HCT116 (cell line): ENCODE measurements around the gene DMKN. TPM values are rescaled to one million over a fixed set of nuclear protein-coding genes. Genes with fewer than 3 reads are reported as not detected.

ENCODE experiments used
- ATAC-seq: fragments of 200-7000 bp; cut with Tn5 transposase; 2 replicates; pipeline ENCODE4 v1.9.1; 2020; ENCODE audit warnings: mild to moderate bottlenecking, moderate library complexity
- BruUV-seq: library from RNA; stranded (reverse); fragments of 400-500 nt; replicated peaks from 2 replicates; lab custom pipeline; 2021; lab: Mats Ljungman, UMichigan
- CTCF ChIA-PET: fragments of 300-600 bp; sonication (Branson Sonifier 250); formaldehyde crosslinking; loops from one replicate; lab custom pipeline; 2021; ENCODE audit warnings: antibody characterized with exemption; lab: Charles Lee
- POLR2A ChIA-PET: fragments of 300-600, 350-600 bp; sonication (Branson Sonifier 250); formaldehyde crosslinking; loops from one replicate; lab custom pipeline; 2021; ENCODE audit warnings: antibody characterized with exemption; lab: Charles Lee
- RAD21 ChIA-PET, 2 experiments: fragments of 300-600 bp; sonication (Branson Sonifier 250); formaldehyde crosslinking; loops; one replicate each; lab custom pipeline; 2023; ENCODE audit warnings: low total read pairs in 2 of 2; ENCODE audit not compliant: uncharacterized antibody in 2 of 2, unreplicated experiment in 2 of 2, low non-redundant PET in 1 of 2; lab: Charles Lee
- DNase-seq: peaks from one replicate; pipeline ENCODE4 v3.0.0-alpha.2; 2010; ENCODE audit warnings: low read depth, low spot score
- H2AFZ ChIP-seq: fragments of 200-600 bp; shearing (Covaris generic), sonication (generic); 2 replicates; pipeline ENCODE4 v1.6.1; 2017; ENCODE audit warnings: low read depth, mixed run types, mixed read lengths, antibody characterized with exemption, low read length; ENCODE audit not compliant: poor library complexity, severe bottlenecking
- H3K27ac ChIP-seq: 2 replicates; pipeline ENCODE4 v1.5.1; 2012; ENCODE audit warnings: low read depth, low read length
- H3K27me3 ChIP-seq: fragments of 200-600 bp; sonication (generic); 2 replicates; pipeline ENCODE4 v1.6.1; 2016; ENCODE audit warnings: mixed run types, low read length, mixed read lengths; ENCODE audit not compliant: insufficient read depth
- H3K36me3 ChIP-seq, 2 experiments: fragments of 200-500 bp in 1 of 2; fragments of 200-600 bp in 1 of 2; sonication (Bioruptor generic) in 1 of 2; sonication (generic) in 1 of 2; 2 replicates each; pipeline versions ENCODE4 v1.5.1 to v1.6.1; 2014 to 2016; ENCODE audit warnings: low read length in 2 of 2, inconsistent platforms in 1 of 2, mixed read lengths in 1 of 2, mixed run types in 1 of 2; ENCODE audit not compliant: insufficient read depth in 2 of 2, control insufficient read depth in 1 of 2
- H3K4me1 ChIP-seq, 2 experiments: fragments of 200-600 bp in 1 of 2; sonication (generic) in 1 of 2; 2 replicates each; pipeline versions ENCODE4 v1.5.1 to v1.6.1; 2012 to 2017; ENCODE audit warnings: low read length in 2 of 2, inconsistent platforms in 1 of 2, mild to moderate bottlenecking in 1 of 2, mixed read lengths in 1 of 2, mixed run types in 1 of 2, moderate library complexity in 1 of 2; ENCODE audit not compliant: insufficient read depth in 2 of 2, control insufficient read depth in 1 of 2
- H3K4me2 ChIP-seq: fragments of 200-600 bp; sonication (generic); 2 replicates; pipeline ENCODE4 v1.6.1; 2017; ENCODE audit warnings: mixed run types, low read length, mixed read lengths
- H3K4me3 ChIP-seq, 2 experiments: fragments of 200-600 bp in 1 of 2; sonication (generic) in 1 of 2; replicated peaks in 1 of 2; 2 replicates each; pipeline ENCODE4 v1.5.1; 2011 to 2016; ENCODE audit warnings: low read length in 2 of 2, control low read depth in 1 of 2, low read depth in 1 of 2, mild to moderate bottlenecking in 1 of 2, mixed read lengths in 1 of 2, mixed run types in 1 of 2
- H3K79me2 ChIP-seq: fragments of 200-600 bp; sonication (generic); 2 replicates; pipeline ENCODE4 v1.6.1; 2017; ENCODE audit warnings: mild to moderate bottlenecking, mixed run types, low read length, moderate library complexity, mixed read lengths; ENCODE audit not compliant: insufficient read depth
- H3K9ac ChIP-seq: fragments of 200-600 bp; sonication (generic); 2 replicates; pipeline ENCODE4 v1.6.1; 2016; ENCODE audit warnings: low read length, mixed read lengths
- H3K9me2 ChIP-seq: fragments of 200-600 bp; sonication (generic), shearing (Covaris generic); 2 replicates; pipeline ENCODE4 v1.6.1; 2017; ENCODE audit warnings: mixed run types, mild to moderate bottlenecking, moderate library complexity; ENCODE audit not compliant: insufficient read depth
- H3K9me3 ChIP-seq, 2 experiments: fragments of 200-500 bp in 1 of 2; fragments of 200-600 bp in 1 of 2; sonication (Bioruptor generic) in 1 of 2; sonication (generic) in 1 of 2; 2 replicates each; pipeline ENCODE4 v1.6.1; 2014 to 2017; ENCODE audit warnings: low read length in 2 of 2, mixed read lengths in 2 of 2, inconsistent platforms in 1 of 2, low read depth in 1 of 2, mild to moderate bottlenecking in 1 of 2, mixed run types in 1 of 2, moderate library complexity in 1 of 2; ENCODE audit not compliant: control insufficient read depth in 1 of 2, insufficient read depth in 1 of 2
- H4K20me1 ChIP-seq: fragments of 200-600 bp; sonication (generic), shearing (Covaris generic); 2 replicates; pipeline ENCODE4 v1.6.1; 2017; ENCODE audit warnings: mixed run types, mild to moderate bottlenecking, moderate library complexity; ENCODE audit not compliant: insufficient read depth
- EGR1 ChIP-seq: IDR thresholded peaks from 2 replicates; pipeline ENCODE4 v1.6.1; 2012; ENCODE audit warnings: low read depth
- ELF1 ChIP-seq: IDR thresholded peaks from 2 replicates; pipeline ENCODE4 v1.6.1; 2012; ENCODE audit warnings: low read depth, borderline replicate concordance
- JUND ChIP-seq: IDR thresholded peaks from 2 replicates; pipeline ENCODE4 v1.6.1; 2012
- POLR2AphosphoS5 ChIP-seq: IDR thresholded peaks from 2 replicates; pipeline ENCODE4 v1.6.1; 2011; ENCODE audit warnings: mild to moderate bottlenecking, low read depth, low read length, moderate library complexity
- RAD21 ChIP-seq: IDR thresholded peaks from 2 replicates; pipeline ENCODE4 v1.6.1; 2012; ENCODE audit warnings: low read depth, mild to moderate bottlenecking
- SP1 ChIP-seq: IDR thresholded peaks from 2 replicates; pipeline ENCODE4 v1.6.1; 2012; ENCODE audit warnings: low read depth
- YY1 ChIP-seq: IDR thresholded peaks from 2 replicates; pipeline ENCODE4 v1.6.1; 2011; ENCODE audit warnings: low read length, low read depth, moderate library complexity, mild to moderate bottlenecking; ENCODE audit not compliant: insufficient replicate concordance; ENCODE audit errors: extremely low read depth
- ZFX ChIP-seq: fragments of 450-650 bp; IDR thresholded peaks from 2 replicates; pipeline ENCODE4 v1.6.1; 2017
- intact Hi-C: fragments of 100-400 bp; cut with micrococcal nuclease; formaldehyde crosslinking; loops from 2 replicates; pipeline ENCODE4 v1.10.0; 2022
- total RNA-seq: library from RNA; stranded (reverse); gene quantifications from one replicate; pipeline ENCODE4 v1.2.1, GENCODE V29; 2021; ENCODE audit not compliant: unreplicated experiment
- TF ChIP-seq, protein P1 (sequence below): IDR thresholded peaks from 2 replicates; pipeline ENCODE4 v1.6.1; 2012
- TF ChIP-seq, protein P2 (sequence below), 3 experiments: fragments of 200-600 bp in 1 of 3; sonication (generic) in 1 of 3; IDR thresholded peaks in 2 of 3; conservative IDR thresholded peaks in 1 of 3; 2 replicates each; pipeline ENCODE4 v1.5.1; 2012 to 2017; ENCODE audit warnings: low read depth in 2 of 3, low read length in 2 of 3, antibody characterized with exemption in 1 of 3, borderline replicate concordance in 1 of 3, control low read depth in 1 of 3, mild to moderate bottlenecking in 1 of 3, mixed read lengths in 1 of 3, mixed run types in 1 of 3, moderate library complexity in 1 of 3; ENCODE audit not compliant: insufficient read depth in 1 of 3

DMKN gene
- total RNA-seq, 1 experiment from 2014 or later = 246 TPM

DNA sequence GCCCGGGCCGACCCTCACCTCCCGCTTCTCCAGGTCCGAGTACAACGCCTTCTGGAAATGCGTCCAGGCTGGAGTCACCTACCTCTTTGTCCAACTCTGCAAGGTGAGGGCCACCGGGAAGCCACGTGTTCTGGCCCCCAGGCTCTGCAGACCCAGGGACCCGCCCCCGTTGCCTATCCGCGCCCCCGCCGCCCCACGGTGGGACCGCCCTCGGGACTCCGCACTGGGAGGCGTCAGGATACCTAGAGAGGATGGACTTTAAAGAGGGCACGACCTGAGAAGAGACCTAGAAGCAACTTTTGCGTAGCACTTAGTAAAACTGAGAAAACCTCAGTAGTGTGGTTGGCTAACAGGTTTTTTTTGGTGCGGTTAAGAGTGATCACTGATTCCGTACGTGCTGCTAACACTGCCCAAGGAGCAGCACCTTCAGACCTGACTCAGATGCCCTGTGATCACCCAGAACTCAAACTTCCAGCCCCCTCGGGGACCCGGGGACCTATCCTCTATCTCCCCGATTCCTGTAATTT lies 32.5 kb upstream of the DMKN start:
- H3K9me2 ChIP-seq = no peaks in the 10 kb centered on the region
- peak overlapping the region; percentile 98 for H3K4me2 ChIP-seq
- peaks cover 8 to 36% of the 10 kb centered on the region in 2 experiments; a peak in 3 of 4 replicates for H3K36me3 ChIP-seq
- H3K27ac ChIP-seq = peak overlapping the region; percentile 89
- H3K9me3 ChIP-seq = no peaks in the 10 kb centered on the region
- no TSS peak for BruUV-seq
- intact Hi-C loops = loop anchor here (1.0 to 10.0 kb wide), 2 partner anchors 36 to 389 kb away; partner anchors contain the start of gene LRFN3
- no peaks in the 10 kb centered on the region for H4K20me1 ChIP-seq
- H3K9ac ChIP-seq = peak overlapping the region; percentile 100
- H3K27me3 ChIP-seq = no peaks in the 10 kb centered on the region
- no peak for DNase-seq
- no peak for TF ChIP-seq SP1
- no peak for TF ChIP-seq YY1
- no peak for TF ChIP-seq RAD21
- TF ChIP-seq ELF1 = no peak
- TF ChIP-seq, protein P1, sequence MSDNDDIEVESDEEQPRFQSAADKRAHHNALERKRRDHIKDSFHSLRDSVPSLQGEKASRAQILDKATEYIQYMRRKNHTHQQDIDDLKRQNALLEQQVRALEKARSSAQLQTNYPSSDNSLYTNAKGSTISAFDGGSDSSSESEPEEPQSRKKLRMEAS = peak; percentile 2; the same call in 1 of the 2 replicates
- TF ChIP-seq, protein P2, sequence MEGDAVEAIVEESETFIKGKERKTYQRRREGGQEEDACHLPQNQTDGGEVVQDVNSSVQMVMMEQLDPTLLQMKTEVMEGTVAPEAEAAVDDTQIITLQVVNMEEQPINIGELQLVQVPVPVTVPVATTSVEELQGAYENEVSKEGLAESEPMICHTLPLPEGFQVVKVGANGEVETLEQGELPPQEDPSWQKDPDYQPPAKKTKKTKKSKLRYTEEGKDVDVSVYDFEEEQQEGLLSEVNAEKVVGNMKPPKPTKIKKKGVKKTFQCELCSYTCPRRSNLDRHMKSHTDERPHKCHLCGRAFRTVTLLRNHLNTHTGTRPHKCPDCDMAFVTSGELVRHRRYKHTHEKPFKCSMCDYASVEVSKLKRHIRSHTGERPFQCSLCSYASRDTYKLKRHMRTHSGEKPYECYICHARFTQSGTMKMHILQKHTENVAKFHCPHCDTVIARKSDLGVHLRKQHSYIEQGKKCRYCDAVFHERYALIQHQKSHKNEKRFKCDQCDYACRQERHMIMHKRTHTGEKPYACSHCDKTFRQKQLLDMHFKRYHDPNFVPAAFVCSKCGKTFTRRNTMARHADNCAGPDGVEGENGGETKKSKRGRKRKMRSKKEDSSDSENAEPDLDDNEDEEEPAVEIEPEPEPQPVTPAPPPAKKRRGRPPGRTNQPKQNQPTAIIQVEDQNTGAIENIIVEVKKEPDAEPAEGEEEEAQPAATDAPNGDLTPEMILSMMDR (IDR thresholded peaks at IDR 0.05 in 2 of 3, conservative IDR thresholded peaks at IDR 0.05 in 1 of 3; ENCODE audit: borderline replicate concordance in 1 of 3, insufficient read depth in 1 of 3, low read depth in 2 of 3, low read length in 2 of 3) = no peak
- TF ChIP-seq ZFX = peak; percentile 86; the same call in 1 of the 2 replicates
- peak; percentile 72; the same call in 1 of the 2 replicates for TF ChIP-seq EGR1
- no peak for TF ChIP-seq POLR2AphosphoS5
- no peak for TF ChIP-seq JUND
- POLR2A ChIA-PET = no interaction called here
- RAD21 ChIA-PET = no interaction called here
- H3K79me2 ChIP-seq = peaks cover 56% of the 10 kb centered on the region
- H2AFZ ChIP-seq = no peak overlapping the region
- peak overlapping the region; percentile 69 to 100 for H3K4me3 ChIP-seq
- peaks cover 9 to 22% of the 10 kb centered on the region in 2 experiments for H3K4me1 ChIP-seq
- CTCF ChIA-PET = no interaction called here
- peak; percentile 76 for ATAC-seq
